Upper lobe of right lung (tissue), 1 donor: ENCODE results near the gene MOV10L1. TPM values are rescaled to one million over a fixed set of nuclear protein-coding genes. Genes with fewer than 3 reads are reported as not detected.

Experiments used
- ATAC-seq: fragments of 200-7000 bp; cut with Tn5 transposase; one replicate; pipeline ENCODE4 v1.9.1; 2020; ENCODE audit warnings: mild to moderate bottlenecking, moderate library complexity
- DNase-seq: peaks from one replicate; pipeline ENCODE4 v3.0.0-alpha.2; 2020
- H3K27ac ChIP-seq: fragments of 200-600 bp; one replicate; pipeline ENCODE4 v1.8.0; 2022
- H3K27me3 ChIP-seq: fragments of 200-600 bp; one replicate; pipeline ENCODE4 v1.8.0; 2022; ENCODE audit warnings: mild to moderate bottlenecking
- H3K36me3 ChIP-seq: fragments of 200-600 bp; one replicate; pipeline ENCODE4 v1.8.0; 2022
- H3K4me1 ChIP-seq: fragments of 200-600 bp; one replicate; pipeline ENCODE4 v1.8.0; 2022
- H3K4me3 ChIP-seq: fragments of 200-600 bp; one replicate; pipeline ENCODE4 v1.8.0; 2022; ENCODE audit warnings: mild to moderate bottlenecking
- H3K9me3 ChIP-seq: fragments of 200-600 bp; one replicate; pipeline ENCODE4 v1.8.0; 2022
- CTCF ChIP-seq: fragments of 200-600 bp; IDR thresholded peaks from one replicate; pipeline ENCODE4 v1.8.0; 2022; ENCODE audit warnings: antibody characterized with exemption
- intact Hi-C: fragments of 100-400 bp; cut with DNase I; formaldehyde crosslinking; loops from one replicate; pipeline ENCODE4 v1.11.0; 2022
- total RNA-seq: library from RNA; stranded (reverse); fragmentation: NEBNext Ultra II Directional; extraction: Animal tissue kit (Norgen Biotek cat#: 25700); gene quantifications from one replicate; pipeline ENCODE4 v1.2.1, GENCODE V29; 2021
- donor health status: DM: no; HTN: yes; CAD: no; lungs with severe emphysema.

The MOV10L1 gene
- total RNA-seq, 1 donor from 2014 or later = 1.2 TPM

GRCh38 chr22:50123119-50123518 lies 33.3 kb downstream of the MOV10L1 start:
- no peak for TF ChIP-seq CTCF
- Histone ChIP-seq H3K36me3 (no peaks in the 10 kb centered on the region), H3K4me3 (no peak overlapping the region), H3K9me3 (peaks cover 12% of the 10 kb centered on the region), H3K27ac (no peak overlapping the region), H3K27me3 (no peaks in the 10 kb centered on the region), H3K4me1 (peaks cover 7% of the 10 kb centered on the region)
- ATAC-seq (no peak), DNase-seq (no peak)
- intact Hi-C loops = no loop called here

- no peak for TF ChIP-seq CTCF
- intact Hi-C loops = no loop called here
- no peak overlapping the region for H3K4me3 ChIP-seq
- no peak for DNase-seq
- no peak for ATAC-seq
- H3K36me3 ChIP-seq = no peaks in the 10 kb centered on the region
- H3K27ac ChIP-seq = no peak overlapping the region
- peaks cover 12% of the 10 kb centered on the region for H3K9me3 ChIP-seq
- H3K4me1 ChIP-seq = no peaks in the 10 kb centered on the region
- peaks cover 1% of the 10 kb centered on the region for H3K27me3 ChIP-seq
Measured at GRCh38 chr22:50125029-50125428, 35.2 kb downstream of the MOV10L1 start.

GRCh38 chr22:50129121-50129736 lies 39.4 kb downstream of the MOV10L1 start:
- DNase-seq = no peak
- TF ChIP-seq CTCF = no peak

GRCh38 chr22:50131894-50132293 lies 42.1 kb downstream of the MOV10L1 start:
- no peak for DNase-seq
- Histone ChIP-seq H3K9me3 (no peaks in the 10 kb centered on the region), H3K27me3 (peaks cover 8% of the 10 kb centered on the region), H3K4me1 (no peaks in the 10 kb centered on the region), H3K4me3 (no peak overlapping the region), H3K36me3 (no peaks in the 10 kb centered on the region), H3K27ac (no peak overlapping the region)
- intact Hi-C loops = no loop called here
- ATAC-seq = no peak
- no peak for TF ChIP-seq CTCF

More at GRCh38 chr22:50129121-50129736, 39.4 kb downstream of the MOV10L1 start:
- Histone ChIP-seq H3K4me3 (no peak overlapping the region), H3K27me3 (peaks cover 8% of the 10 kb centered on the region), H3K9me3 (no peaks in the 10 kb centered on the region), H3K36me3 (no peaks in the 10 kb centered on the region), H3K27ac (no peak overlapping the region), H3K4me1 (no peaks in the 10 kb centered on the region)
- no peak for ATAC-seq
- intact Hi-C loops = no loop called here

- DNase-seq = no peak
Measured at GRCh38 chr22:50134481-50134880, 44.7 kb downstream of the MOV10L1 start.

More at GRCh38 chr22:50134481-50134880, 44.7 kb downstream of the MOV10L1 start:
- intact Hi-C loops = no loop called here
- TF ChIP-seq CTCF = no peak
- no peaks in the 10 kb centered on the region for H3K36me3 ChIP-seq
- no peak for ATAC-seq
- H3K27me3 ChIP-seq = peaks cover 8% of the 10 kb centered on the region
- H3K27ac ChIP-seq = no peak overlapping the region
- H3K4me1 ChIP-seq = no peaks in the 10 kb centered on the region
- H3K9me3 ChIP-seq = no peaks in the 10 kb centered on the region
- no peak overlapping the region for H3K4me3 ChIP-seq
